ENCODE data around the gene IFITM10.
"Not testable (repeated sequence)": the region's sequence is repeated elsewhere in the genome, so short reads cannot be mapped to it uniquely, and the experiment has no call there.

GRCh38 chr11:1769304-1769936 is 19.0 kb upstream of the IFITM10 start:
- TF ChIP-seq SUZ12 (IDR thresholded peaks at IDR 0.05; ENCODE audit: extremely low read depth, insufficient read depth, insufficient read length); ZNF274 (IDR thresholded peaks at IDR 0.05; ENCODE audit: low read depth, low read length); YY1 (IDR thresholded peaks at IDR 0.05; ENCODE audit: insufficient read depth, insufficient read length): not testable (repeated sequence)
